GM12864 (cell line): ENCODE measurements around the gene PRM3.
A peak's percentile ranks its signal among the peaks of the same experiment; 100 is the strongest.

Experiments used
- DNase-seq: peaks from one replicate; pipeline ENCODE4 v3.0.0-alpha.2; 2011; ENCODE audit warnings: low read depth
- H3K4me3 ChIP-seq: 2 replicates; pipeline ENCODE4 v1.5.1; 2011; ENCODE audit warnings: mild to moderate bottlenecking, low read depth, low read length, control low read depth
- TF ChIP-seq, protein P1 (sequence below): IDR thresholded peaks from 2 replicates; pipeline ENCODE4 v1.5.1; 2011; ENCODE audit warnings: low read depth, mild to moderate bottlenecking, moderate library complexity, low read length, control low read depth, inconsistent platforms; ENCODE audit errors: missing control alignments

Gene PRM3

DNA sequence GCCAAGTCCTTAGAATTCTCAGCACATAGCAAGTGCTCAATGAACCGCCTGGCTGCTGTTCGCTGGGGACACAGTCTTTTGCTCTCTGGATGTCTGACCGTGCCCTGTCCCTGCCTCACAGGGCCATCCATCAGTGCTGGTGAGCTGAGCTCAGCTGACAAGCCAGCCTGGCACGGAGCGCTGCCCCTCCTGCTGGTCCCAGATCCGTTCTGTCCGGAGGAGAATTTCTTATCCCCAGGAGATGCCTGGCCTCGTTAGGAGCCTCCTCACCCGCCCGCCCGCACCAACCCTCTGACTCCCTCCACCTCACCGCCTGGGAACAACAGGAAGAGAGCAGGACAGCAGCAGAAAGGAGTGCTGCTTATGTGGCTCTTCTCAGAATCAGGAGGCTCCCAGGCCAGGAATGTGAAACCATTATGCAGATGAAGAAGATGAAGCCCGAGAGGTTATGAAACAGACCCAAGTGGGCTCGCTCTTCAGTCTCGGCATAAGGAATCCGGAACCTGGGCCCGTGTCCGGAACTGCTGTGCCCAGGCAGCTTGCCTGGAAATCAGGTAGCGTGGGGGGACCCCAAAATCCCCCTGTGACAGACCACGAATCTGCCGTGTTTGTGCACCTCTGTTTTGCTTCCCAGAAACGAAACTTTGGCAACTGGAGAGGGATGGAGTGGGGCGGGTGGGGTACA is 43.0 kb upstream of the PRM3 start:
- DNase-seq: no peak
- no peak overlapping the region for H3K4me3 ChIP-seq
- TF ChIP-seq, protein P1, sequence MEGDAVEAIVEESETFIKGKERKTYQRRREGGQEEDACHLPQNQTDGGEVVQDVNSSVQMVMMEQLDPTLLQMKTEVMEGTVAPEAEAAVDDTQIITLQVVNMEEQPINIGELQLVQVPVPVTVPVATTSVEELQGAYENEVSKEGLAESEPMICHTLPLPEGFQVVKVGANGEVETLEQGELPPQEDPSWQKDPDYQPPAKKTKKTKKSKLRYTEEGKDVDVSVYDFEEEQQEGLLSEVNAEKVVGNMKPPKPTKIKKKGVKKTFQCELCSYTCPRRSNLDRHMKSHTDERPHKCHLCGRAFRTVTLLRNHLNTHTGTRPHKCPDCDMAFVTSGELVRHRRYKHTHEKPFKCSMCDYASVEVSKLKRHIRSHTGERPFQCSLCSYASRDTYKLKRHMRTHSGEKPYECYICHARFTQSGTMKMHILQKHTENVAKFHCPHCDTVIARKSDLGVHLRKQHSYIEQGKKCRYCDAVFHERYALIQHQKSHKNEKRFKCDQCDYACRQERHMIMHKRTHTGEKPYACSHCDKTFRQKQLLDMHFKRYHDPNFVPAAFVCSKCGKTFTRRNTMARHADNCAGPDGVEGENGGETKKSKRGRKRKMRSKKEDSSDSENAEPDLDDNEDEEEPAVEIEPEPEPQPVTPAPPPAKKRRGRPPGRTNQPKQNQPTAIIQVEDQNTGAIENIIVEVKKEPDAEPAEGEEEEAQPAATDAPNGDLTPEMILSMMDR: no peak

DNA sequence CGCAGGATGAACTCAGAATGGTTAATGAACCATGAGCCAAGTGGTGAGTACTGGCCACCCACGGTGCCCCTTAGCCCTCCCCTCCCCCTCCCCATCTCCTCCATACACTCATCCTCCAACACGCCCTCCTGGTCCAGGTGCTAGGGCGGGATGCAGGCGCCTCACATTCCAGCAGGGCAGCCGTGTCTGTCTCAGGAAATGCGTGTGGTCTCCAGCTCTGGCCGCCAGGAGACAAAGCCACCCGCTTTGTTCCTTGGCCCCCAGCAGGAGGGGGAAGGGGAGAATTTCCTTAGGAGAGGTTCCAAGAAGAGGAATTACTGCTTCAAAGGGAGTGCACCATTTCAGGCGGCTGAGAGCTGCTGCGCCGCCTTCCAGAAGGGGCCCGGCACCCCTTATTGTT is 42.1 kb upstream of the PRM3 start:
- TF ChIP-seq, protein P1: no peak
- no peak overlapping the region for H3K4me3 ChIP-seq
- no peak for DNase-seq

DNA sequence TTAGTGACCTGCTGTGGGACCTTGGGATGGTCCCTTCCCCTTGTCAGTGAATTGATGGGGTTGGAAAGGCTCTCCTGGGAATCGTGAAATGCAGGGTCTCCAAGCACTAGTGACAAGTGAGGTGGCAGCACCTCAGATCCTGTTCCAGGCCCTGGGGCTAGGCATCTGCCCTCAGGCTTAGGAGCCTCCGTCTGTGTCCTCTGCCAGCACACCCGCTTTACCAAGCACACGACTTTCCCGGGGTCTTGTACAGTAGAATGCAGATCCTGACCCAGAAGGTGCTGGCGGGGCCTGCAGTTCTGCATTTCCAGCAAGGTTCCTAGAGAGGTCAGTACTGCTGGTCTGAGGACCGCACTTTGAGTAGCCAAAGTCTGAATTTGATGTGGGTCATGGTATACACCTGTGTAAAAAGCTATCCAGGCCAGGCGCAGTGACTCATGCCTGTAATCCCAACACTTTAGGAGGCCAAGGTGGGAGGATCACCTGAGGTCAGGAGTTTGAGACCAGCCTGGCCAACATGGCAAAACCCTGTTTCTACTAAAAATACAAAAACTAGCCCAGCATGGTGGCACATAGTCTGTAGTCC is 41.0 kb upstream of the PRM3 start:
- TF ChIP-seq, protein P1: no peak

DNA sequence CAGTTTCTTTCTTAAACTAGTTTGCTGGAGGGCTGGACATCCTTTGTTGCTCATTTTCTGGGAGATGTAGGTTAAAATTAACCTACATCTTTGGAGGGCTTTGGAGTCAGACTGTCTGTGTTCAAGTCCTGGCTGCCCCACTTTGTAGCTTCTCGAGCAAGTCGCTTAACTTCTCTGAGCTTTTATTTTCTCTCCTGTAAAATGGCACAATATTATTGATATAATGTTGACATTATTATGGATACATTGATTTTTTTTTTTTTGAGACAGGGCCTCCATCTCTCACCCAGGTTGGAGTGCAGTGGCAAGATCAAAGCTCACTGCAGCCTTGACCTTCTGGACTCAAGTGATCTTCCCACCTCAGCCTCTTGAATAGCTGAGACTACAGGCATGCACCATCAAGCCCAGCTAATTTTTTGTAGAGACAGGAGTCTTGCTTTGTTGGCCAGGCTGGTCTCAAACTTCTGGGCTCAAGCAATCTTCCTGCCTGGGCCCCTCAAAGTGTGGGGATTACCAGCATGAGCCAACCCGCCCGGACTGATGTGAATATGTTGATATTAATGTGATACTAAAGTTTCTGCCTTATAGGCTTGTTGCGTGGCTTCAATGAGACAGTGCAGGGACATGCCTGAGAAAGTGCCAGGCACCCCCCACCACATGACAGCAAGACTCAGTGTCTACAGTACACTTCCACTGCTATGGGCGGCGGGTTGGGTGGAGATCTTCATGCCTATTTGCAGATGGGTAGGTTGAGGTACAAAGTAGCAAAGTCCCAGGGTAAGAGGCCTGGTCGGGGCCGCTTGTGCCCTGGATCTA is 40.3 kb upstream of the PRM3 start:
- TF ChIP-seq, protein P1: no peak
- H3K4me3 ChIP-seq: no peak overlapping the region
- DNase-seq: no peak

More for the DNA sequence above, 41.0 kb upstream of the PRM3 start:
- H3K4me3 ChIP-seq: no peak overlapping the region
- DNase-seq: no peak

DNA sequence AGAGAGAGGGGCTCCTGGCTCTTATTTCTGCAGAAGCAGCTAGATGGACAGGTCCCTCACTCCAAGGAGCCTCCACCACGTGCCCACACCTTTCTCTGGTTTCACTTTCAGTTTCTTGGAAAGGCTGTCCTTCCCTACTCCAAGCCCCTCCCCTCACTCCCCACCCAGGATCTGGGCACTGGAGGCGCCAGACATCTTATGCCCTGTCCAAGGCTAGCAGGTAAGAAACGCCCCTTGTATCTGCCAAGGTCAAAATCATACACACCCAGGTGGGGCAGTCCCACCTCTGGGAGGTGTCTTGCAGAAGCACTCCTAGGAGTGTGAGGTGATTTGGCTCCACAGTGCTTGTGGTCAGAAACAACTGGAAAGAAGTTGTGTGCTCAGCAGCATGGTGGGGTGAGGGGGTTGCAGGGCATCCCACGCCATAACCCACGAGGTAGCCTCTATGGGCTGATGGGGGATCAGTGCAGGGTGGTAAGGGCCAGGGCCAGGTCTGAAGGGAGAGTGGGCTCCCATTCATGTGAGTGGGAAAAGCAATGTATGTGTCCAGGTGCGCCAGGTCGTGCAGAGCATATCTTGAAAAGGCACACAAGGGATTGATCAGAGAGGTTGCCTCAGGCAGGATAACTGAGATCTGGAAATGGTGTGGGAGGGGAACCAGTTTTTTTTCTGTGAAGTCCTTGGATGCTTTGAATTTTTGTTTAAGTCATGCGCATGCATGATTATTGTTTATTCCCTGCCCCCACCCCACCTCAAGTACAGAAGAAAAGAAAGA is 39.5 kb upstream of the PRM3 start:
- TF ChIP-seq, protein P1: no peak
- H3K4me3 ChIP-seq: no peak overlapping the region
- no peak for DNase-seq

DNA sequence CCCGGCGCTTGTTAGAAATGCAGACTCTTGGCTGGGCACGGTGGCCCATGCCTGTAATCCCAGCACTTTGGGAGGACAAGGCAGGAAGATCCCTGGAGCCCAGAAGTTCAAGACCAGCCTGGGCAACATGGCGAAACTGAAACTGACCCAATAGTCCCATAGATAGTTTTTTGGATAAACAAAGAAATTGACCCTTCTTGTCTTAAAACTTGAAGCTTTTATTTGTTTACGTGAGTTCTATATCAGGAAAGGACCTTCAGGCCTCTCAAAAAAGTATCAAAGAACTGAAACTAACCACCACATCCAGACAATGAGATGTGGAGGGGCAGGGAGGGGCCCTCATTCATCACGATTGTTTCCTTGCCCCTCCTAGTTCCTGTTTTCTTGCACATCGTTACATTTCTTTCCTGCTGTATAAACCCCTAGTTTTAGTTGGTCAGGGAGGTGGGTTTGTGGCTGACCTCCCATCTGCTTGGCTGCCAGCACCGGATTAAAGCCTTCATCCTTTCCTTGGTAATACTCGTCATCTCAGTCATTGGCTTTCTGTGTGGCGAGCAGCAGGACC is 37.6 kb upstream of the PRM3 start:
- TF ChIP-seq, protein P1: no peak
- no peak overlapping the region; the same call in 1 of the 2 replicates for H3K4me3 ChIP-seq
- DNase-seq: peak; percentile 82
